GM21576 (cell line): Measurements from ENCODE around the gene GALNT5.
"Not testable (repeated sequence)": the region's sequence is repeated elsewhere in the genome, so short reads cannot be mapped to it uniquely, and the experiment has no call there.

ENCODE experiments used
- ATAC-seq: cut with Tn5 transposase; IDR thresholded peaks from one replicate; pipeline ENCODE4 v1.9.1; 2021; ENCODE audit warnings: mild to moderate bottlenecking, moderate library complexity; ENCODE audit not compliant: unreplicated experiment

GALNT5 gene, protein sequence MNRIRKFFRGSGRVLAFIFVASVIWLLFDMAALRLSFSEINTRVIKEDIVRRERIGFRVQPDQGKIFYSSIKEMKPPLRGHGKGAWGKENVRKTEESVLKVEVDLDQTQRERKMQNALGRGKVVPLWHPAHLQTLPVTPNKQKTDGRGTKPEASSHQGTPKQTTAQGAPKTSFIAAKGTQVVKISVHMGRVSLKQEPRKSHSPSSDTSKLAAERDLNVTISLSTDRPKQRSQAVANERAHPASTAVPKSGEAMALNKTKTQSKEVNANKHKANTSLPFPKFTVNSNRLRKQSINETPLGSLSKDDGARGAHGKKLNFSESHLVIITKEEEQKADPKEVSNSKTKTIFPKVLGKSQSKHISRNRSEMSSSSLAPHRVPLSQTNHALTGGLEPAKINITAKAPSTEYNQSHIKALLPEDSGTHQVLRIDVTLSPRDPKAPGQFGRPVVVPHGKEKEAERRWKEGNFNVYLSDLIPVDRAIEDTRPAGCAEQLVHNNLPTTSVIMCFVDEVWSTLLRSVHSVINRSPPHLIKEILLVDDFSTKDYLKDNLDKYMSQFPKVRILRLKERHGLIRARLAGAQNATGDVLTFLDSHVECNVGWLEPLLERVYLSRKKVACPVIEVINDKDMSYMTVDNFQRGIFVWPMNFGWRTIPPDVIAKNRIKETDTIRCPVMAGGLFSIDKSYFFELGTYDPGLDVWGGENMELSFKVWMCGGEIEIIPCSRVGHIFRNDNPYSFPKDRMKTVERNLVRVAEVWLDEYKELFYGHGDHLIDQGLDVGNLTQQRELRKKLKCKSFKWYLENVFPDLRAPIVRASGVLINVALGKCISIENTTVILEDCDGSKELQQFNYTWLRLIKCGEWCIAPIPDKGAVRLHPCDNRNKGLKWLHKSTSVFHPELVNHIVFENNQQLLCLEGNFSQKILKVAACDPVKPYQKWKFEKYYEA

DNA sequence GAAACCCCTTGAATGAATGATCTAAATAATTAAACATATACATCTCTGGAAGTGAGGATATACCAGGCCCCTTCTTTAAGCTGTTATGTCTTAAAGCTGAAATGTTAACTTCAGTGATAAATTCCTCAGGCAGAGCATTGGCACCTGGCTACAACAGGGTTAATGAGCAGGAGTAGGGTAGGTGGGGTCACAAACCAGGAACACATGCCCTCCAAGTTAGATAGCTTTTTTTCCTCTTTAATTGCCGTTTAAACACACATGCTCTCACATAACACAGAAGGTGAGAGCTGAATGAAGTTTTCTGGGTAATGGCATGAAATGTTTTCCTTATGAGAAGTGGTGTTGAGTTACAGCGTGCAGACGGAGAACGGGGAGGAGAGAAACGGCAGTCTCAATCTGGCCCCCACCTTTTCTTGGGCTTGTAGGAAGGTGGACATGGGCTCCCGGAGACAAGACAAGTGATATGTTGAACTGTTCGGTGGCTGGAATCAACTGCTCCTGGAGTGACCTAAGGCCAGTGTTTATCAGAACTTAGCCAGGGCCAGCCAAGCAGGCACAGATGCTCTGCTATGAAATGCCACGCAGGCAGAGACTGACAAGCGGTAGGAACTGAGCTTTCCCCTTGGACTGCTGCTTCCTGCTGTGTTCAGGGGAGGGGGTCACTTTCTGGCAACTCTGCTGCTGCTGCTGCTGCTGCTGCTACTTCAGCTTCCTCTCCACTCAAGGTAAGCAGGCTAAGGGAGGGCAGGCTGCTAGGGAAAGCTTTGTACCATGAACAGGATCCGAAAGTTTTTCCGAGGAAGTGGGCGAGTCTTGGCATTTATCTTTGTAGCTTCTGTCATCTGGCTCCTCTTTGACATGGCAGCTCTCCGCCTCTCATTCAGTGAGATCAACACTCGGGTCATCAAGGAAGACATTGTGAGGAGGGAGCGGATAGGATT, at the start of gene GALNT5:
Gene GALNT5, plus strand, starts transcription at position 394 of the 941 bp plus-strand sequence. Its CDS starts 378 bp downstream, at position 772.
- ATAC-seq = no peak

DNA sequence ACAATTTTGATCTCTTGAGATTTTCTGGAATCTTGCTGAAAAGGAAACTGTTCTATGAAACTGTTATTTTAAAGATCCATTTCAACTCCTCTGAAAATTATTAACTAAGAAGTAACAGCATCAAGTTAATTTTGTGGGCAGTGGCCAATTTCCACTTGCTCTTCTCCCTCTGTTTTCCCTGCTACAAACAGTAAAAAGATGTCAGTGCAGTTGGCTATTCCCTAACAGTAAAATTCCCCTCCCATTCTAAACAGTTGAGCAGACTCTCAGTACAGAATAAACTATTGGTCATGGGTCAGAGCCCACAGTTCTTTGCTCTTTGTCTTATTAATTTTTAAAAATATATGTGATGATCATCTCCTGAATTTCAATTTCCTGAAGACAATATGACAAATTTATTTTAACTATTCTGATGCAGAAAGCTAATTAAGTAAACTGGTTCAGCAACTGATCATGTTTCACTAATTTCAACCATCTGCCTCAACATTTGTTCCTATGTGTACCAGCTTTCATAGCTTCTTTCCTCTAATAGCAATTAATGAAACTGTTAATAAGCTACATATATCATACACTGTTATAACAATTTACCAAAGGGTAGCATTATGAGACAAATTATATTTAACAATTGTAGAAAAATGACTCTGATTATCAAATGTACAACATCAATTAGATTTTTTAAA, 41.1 kb upstream of the GALNT5 start:
- no peak for ATAC-seq

DNA sequence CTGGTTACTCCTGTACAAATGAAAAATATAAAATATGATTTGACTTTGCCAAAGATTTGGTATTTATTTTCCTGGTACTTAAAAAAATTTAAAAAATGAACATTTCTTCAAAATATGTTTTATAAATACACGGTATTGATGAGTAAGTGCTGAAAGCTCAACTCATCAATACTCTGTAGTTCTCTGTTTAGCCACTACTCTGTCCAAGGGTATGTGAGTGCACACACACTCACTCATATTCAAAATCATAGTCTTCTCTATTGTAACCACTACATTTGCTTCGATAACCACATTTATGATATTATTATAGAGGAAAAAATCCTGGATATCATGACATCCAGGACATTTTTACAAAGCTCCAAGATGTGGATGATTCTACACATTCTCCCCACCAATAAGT, 40.1 kb upstream of the GALNT5 start:
- no peak for ATAC-seq

DNA sequence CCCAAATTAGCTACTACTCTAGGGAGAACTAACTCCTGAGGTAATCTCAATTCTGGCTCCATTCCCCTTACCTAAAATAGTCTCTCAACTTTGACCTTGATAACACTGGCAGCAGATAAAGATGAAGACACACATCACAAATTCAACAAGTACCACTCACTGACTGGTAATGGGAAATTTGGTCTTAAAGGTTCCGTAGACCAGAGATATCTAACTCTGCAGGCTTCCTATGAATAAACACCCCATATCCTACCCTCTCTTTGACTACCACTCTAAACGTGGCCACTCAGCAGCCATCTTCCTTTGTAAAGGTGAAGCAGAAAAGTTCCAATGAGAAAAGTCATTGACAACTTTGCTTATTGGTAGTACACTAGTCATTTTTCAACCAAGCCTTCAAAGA, 38.6 kb upstream of the GALNT5 start:
- no peak for ATAC-seq

DNA sequence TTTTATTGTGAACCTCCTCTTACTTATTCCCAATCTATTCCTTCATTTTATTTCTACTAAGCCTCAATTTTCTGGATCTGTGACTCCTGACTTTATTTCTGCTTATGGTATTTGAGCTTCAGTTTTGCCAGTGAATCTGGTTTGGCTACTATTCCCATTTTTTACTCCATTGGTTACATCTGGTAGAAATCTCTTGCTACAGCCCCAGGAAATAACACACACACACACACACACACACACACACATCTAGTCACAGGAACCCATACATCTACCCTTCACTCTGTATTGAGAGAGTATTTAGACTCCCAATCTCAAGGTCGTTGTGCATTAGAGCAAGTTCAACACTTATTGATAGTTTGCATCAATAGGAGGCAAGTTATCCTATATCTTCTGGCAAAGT, 37.0 kb upstream of the GALNT5 start:
- no peak for ATAC-seq

DNA sequence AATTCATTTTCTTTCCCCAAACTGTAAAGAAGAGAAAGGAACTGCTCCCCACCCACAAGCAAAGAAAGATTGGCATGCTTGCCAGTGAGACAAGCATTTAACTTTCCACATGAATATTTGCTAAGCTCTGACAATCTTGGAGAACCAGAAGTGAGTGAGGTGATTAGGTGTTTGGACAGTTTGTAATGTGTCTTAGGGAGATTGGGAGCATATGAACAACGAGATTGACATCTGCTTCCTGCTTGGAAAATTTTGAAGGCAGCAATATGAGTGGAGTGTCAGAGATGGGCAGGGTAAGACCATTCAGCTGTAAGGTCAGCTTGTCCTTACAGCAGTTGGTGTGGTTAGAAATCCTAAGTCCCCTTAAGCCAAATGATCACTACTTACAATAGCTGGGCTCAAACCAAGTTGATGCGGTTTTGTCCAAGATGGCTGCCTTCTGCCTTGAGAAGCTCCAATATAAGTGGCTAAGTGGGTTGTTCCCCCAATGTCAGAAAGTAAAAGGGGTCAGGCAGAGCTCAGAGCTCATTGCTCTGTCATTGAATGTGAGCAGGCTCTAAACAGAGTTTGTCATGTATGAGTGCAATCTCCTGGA, 36.0 kb upstream of the GALNT5 start:
- no peak for ATAC-seq

DNA sequence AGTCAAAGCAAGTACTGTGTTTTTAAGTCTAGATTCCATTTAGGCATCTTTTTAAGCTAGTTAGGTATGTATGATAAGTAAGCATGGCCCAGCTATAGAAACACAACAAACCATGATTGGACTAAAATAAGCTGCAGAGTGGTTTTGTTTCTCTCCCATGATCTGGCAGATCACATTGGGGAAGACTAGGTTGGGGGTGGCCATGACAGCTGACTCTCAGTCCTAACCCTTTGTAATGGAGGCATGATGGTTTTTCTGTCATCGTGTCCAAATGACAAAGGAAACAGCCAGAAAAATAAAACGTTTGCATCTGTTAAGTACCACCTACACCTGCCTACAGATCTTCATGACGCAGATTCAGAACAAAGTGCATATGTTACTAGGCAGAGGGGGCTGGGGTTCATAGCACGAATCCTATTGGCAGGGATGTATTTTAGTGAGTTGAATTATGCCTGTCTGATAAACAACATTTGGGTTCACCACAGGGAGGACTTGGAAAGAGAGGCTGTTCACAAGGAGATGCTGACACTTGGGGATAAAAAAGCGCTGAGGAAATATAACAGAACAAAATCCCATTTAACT, 33.8 kb upstream of the GALNT5 start:
- ATAC-seq = no peak

DNA sequence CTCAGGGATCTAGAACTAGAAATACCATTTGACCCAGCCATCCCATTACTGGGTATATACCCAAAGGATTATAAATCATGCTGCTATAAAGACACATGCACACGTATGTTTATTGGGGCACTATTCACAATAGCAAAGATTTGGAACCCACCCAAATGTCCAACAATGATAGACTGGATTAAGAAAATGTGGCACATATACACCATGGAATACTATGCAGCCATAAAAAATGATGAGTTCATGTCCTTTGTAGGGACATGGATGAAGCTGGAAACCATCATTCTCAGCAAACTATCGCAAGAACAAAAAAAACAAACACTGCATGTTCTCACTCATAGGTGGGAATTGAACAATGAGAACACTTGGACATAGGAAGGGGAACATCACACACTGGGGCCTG, 33.1 kb upstream of the GALNT5 start:
- not testable (repeated sequence) for ATAC-seq

DNA sequence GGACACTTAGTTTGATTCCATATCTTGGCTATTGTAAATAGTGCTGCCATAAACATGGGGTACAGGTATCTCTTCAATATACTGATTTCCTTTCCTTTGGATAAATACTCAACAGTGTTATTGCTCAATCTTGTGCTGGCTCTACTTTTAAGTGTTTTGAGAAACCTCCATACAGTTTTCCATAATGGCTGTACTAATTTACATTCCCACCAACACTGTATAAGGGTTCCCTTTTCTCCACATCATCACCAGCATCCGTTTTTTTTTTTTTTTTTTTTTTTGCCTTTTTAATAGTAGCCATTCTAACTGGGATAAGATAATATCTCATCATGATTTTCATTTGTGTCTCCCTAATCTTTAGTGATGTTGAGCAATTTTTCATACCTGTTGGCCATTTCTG, 29.9 kb upstream of the GALNT5 start:
- no peak for ATAC-seq

DNA sequence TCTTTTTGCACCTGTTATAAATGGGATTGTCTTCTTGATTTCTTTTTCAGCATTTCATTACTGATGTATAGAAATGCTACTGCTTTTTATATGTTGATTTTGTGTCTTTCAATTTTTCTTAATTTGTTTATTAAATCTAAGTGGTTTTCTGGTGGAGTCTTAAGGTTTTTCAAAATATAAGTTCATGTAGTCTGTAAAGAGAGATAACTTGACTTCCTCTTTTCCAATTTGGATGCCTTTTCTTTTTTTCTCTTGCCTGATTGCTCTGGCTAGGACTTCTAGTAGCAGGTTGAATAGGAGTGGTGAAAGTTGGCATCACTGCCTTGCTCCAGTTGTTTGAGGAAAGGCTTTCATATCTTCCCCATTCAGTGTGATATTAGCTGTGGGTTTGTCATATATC, 28.6 kb upstream of the GALNT5 start:
- ATAC-seq = no peak

DNA sequence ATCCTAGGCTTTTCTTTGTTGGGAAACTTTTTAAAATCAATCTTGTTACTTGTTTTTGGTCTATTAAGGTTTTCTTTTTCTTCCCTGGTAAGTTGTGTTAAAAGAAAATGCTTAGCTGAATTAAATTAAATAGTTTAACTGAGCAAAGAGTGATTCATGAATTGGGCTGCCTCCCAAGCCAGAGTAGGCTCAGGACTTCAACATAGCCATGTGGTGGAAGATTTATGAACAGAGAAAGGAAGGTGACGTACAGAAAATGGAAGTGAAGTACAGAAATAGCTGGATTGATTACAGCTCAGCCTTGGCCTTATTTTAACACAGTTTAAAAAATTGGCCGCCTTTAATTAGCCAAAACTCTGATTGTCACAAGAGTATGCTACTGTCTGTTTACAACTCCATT, 27.9 kb upstream of the GALNT5 start:
- no peak for ATAC-seq

DNA sequence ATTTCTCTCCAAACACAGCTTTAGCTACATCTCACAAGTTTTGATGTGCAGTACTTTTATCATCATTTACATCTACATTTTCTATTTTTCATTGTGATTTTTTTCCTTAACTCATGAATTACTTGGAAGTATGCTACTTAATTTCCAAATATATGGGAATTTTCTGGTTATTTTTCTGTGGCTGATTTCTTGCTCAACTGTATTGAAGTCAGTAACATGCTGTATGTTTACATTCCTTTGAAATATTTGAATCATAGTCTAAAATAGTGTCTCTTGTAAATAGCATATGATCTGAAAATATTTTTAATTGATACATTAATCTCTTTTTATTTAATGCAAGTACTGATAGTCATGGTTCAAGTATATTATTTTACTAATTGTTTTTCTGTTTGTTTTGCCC, 26.0 kb upstream of the GALNT5 start:
- ATAC-seq = no peak

DNA sequence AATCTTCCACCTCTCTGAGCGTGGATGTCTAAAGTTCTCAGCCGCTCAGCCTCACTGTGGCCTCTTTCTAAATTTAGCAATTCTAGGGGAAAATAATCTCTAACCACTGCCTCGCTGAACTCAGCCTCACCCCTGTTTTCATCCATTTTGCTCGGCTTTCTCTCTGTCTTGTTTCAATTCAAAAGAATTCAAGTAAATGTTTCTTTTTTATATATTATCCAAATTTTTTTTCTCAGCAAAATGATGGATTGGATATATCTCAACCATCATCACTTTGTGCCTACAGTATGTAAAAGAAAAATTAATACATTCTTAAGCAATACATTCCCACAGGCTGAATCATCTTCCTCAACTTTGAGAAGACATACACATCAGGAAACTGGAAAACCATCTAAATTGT, 24.0 kb upstream of the GALNT5 start:
- ATAC-seq = no peak

DNA sequence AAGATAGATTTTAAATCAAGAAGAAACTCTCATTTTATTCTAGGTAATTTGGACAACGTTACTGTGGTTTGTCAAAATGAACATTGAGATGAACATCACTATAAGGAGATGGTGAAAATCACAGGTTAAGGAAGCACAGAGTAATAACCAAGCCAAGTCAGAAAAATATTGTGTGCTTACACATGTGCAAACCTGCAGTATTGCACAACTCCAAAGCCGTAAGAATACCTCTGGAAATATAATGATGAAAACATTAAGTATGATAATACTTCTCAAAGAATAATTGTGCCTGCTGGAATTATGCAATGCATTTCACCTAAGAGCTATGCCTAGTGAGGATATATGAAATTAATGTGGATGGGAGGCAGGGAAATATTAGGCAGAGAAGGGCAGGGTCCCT, 21.1 kb upstream of the GALNT5 start:
- no peak for ATAC-seq

DNA sequence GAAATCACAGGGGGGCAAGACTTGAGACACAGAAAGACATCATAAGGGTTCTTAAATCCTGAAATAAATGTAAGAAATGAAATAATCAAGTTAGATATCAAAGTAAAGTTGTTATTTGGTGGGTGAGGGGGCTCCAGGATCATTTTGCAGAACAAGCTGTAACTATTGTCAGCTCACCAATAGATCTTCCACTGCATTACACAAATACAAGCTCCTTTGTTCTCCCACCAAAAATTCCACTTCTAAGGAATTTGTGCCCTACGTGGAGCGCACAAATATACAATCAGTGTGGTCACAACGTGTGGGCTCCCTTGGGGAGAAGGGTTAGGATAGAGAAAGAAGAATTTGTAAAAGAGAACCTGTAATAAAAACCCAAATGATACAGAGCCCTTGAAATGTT, 19.2 kb upstream of the GALNT5 start:
- ATAC-seq = no peak

DNA sequence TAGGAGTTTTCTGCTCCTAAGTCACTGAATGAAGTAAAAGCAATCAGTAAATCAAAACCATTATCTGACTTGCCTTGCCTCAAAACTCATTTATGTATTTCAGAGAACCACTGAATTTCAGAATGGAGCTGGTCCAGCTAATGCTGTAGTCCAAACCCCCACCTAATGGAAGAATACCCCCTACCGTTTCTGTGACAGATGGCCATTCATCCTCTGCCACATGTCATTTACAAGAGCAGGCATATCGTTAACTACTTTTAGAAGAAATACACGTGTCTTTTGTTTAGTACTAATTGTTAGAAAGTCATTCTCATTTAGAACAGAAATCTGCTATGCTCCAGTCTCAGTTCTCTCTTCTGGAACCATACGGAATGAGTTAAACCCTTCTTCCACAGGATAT, 12.8 kb upstream of the GALNT5 start:
- ATAC-seq = no peak

DNA sequence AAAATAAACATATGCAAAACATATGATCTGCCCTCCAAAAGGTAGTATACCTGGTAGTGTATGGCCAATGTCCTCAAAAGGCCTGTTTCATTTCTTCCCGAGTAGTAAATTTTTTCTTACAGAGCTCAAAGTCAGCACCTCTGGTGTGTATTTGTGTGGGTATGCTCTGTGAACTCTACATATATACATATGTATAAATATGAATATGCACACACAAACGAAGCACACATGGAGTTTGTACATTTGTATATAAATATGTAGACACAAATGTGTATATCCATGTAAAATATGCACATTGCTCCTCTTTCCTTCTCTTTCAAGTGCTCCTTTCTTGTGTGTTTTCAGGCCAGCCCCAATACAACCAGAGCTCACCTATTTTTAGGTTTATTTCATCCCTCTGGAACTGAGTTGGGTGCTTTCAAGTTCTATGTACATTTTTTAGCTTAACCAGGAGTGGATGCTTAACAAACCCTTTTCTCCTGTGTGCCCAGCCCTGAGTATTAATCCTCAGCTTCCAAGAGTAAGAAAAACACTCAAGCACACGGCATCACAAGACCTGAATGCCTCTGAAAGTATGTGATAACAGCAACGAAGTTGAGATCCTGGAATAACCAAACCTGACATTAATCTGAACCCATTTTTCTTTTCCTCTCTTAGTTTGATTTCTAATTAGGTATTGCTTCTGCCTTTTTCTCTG, 12.2 kb upstream of the GALNT5 start:
- no peak for ATAC-seq

DNA sequence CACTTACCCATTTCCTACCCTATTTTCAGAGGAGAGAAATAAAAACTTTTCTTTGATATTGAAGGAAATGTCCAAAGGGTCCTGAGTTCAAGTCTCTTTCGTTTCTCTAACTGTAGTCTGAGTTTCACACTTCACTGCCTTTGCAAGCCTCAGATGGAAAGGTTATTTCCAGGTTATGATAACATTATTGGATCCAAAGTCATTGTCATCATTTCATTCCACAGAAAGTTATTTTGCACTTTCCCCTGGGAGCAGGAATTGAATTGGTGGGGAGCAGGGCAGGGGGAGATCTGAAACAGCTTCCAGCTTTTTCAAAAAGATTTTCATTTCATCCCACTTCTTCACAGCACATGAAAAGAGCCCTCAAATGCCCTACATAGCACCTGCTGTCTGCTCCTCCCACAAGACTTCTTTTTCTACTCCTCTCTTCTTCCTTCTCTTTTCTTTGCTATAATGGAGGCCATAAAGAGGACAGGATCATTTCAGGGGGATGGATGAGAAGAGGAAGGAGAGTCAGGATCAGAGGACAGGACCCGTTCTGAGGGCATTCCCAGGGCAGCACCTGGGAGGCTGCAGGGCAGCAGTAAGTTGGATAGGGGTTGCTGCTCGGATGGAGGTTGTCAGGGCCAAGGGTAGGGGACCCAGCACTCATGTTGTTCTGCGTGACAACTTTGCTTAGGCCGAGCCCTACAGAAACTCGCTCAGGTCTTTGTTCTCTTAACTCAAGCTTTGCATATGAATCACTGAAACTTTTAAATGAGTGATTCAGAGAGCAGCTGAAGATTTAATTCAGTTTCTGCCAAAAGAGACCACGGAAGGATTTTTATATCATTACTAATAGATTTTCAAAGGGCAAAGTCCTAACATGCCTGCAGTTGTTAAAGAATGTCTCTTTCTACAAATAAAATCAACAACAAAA, 11.4 kb upstream of the GALNT5 start:
- peak; percentile 94 for ATAC-seq
